DND-41 (cell line): ENCODE measurements around the gene ZNF383.
"Not testable (repeated sequence)": the region's sequence is repeated elsewhere in the genome, so short reads cannot be mapped to it uniquely, and the experiment has no call there.

Experiments used
- ATAC-seq: fragments of 200-7000 bp; cut with Tn5 transposase; 3 replicates; pipeline ENCODE4 v1.9.1; 2021; ENCODE audit warnings: low read depth; ENCODE audit not compliant: insufficient read depth
- DNase-seq: peaks from one replicate; pipeline ENCODE4 v3.0.0-alpha.2; 2020
- H2AFZ ChIP-seq: 2 replicates; pipeline ENCODE4 v1.6.0; 2012; ENCODE audit warnings: low read depth, low read length
- H3K27ac ChIP-seq: 2 replicates; pipeline ENCODE4 v1.5.1; 2012; ENCODE audit warnings: low read length, inconsistent platforms
- H3K27me3 ChIP-seq: fragments of 200-600 bp; sonication (generic); 2 replicates; pipeline ENCODE4 v1.6.0; 2012; ENCODE audit warnings: low read length, mild to moderate bottlenecking, inconsistent platforms; ENCODE audit not compliant: insufficient read depth, poor library complexity
- H3K36me3 ChIP-seq: 2 replicates; pipeline ENCODE4 v1.5.1; 2012; ENCODE audit warnings: low read length, inconsistent platforms; ENCODE audit not compliant: insufficient read depth
- H3K4me1 ChIP-seq: 2 replicates; pipeline ENCODE4 v1.5.1; 2012; ENCODE audit warnings: mild to moderate bottlenecking, low read length; ENCODE audit not compliant: insufficient read depth
- H3K4me2 ChIP-seq: 2 replicates; pipeline ENCODE4 v1.6.0; 2012; ENCODE audit warnings: mild to moderate bottlenecking, moderate library complexity, low read length, inconsistent platforms; ENCODE audit not compliant: insufficient read depth
- H3K4me3 ChIP-seq, 2 experiments: fragments of 200-600 bp in 1 of 2; shearing (Covaris generic) in 1 of 2; 2 replicates each; pipeline ENCODE4 v1.5.1; 2012 to 2016; ENCODE audit warnings: inconsistent platforms in 2 of 2, low read length in 2 of 2, mild to moderate bottlenecking in 2 of 2, low read depth in 1 of 2, moderate library complexity in 1 of 2
- H3K79me2 ChIP-seq: 2 replicates; pipeline ENCODE4 v1.6.0; 2012; ENCODE audit warnings: low read length, inconsistent platforms; ENCODE audit not compliant: insufficient read depth
- H3K9ac ChIP-seq: 2 replicates; pipeline ENCODE4 v1.6.0; 2012; ENCODE audit warnings: low read depth, mild to moderate bottlenecking, inconsistent platforms, low read length, moderate library complexity
- H3K9me3 ChIP-seq: 2 replicates; pipeline ENCODE4 v1.5.1; 2012; ENCODE audit warnings: low read length, moderate library complexity, mild to moderate bottlenecking, inconsistent platforms; ENCODE audit not compliant: insufficient read depth, severe bottlenecking
- H4K20me1 ChIP-seq: 2 replicates; pipeline ENCODE4 v1.6.0; 2012; ENCODE audit warnings: low read length; ENCODE audit not compliant: insufficient read depth
- CTCF ChIP-seq: IDR thresholded peaks from 2 replicates; pipeline ENCODE4 v1.5.1; 2012; ENCODE audit warnings: borderline replicate concordance, low read length, moderate library complexity, mild to moderate bottlenecking; ENCODE audit not compliant: poor library complexity, severe bottlenecking; ENCODE audit errors: extremely low read depth
- EZH2 ChIP-seq: IDR thresholded peaks from 3 replicates; pipeline ENCODE4 v1.6.1; 2012; ENCODE audit warnings: borderline replicate concordance, low read depth, mild to moderate bottlenecking, moderate library complexity, low read length, inconsistent platforms; ENCODE audit not compliant: severe bottlenecking

The ZNF383 gene

DNA sequence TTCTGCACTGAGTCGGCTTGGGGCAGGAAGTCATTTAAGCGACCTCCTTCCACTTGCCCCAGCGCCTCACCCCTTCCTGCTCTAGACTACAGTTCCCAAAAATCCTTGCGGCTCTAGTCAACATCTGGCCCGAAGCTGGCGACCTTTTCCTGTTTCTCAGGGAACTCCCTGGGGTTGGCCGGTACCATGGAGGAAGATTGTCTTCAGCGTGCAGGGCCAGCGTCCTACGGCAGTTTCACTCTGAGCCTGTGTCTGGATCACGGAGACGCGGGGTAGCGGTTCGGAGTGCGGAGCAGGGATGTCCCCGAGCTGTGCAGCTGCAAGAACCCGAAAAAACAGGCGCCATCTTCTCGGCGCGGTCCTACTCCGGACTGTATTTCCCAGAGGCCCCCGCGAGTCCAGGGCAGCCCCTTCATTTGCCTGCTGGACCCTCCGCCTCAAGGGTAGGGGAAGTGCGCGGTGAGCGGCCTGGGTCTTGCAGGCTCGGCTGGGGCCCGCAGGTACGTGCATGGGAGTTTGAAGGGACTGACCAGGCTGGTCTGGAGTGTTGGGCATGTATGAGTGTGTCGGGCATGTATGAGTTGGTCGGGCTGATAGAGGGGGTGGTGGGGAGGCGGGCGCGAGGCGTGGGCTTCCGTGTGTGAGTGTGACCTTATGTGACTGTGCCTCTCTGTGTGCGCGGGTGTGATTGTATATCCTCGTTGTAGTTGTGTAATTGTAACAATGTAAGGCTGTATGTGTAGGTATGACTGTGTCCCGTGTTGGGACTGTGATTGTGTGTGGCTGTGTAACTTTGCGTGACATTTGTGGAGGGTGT, at the start of gene ZNF383:
Gene ZNF383 (plus strand): TSS at position 440 of the 817 bp plus-strand sequence. CDS start 12,240 bp downstream, outside the sequence.
- Histone ChIP-seq H3K79me2 (peaks cover 49% of the 10 kb centered on the region), H2AFZ (peak within 1 kb of the TSS; percentile 97), H3K4me2 (peak within 1 kb of the TSS; percentile 85), H3K4me1 (peaks cover 32% of the 10 kb centered on the region), H3K4me3 (peak within 1 kb of the TSS; percentile 34 to 68), H3K9me3 (no peaks in the 10 kb centered on the region), H3K27me3 (no peaks in the 10 kb centered on the region), H3K27ac (peak within 1 kb of the TSS; percentile 99), H3K36me3 (peaks cover 19% of the 10 kb centered on the region), H4K20me1 (no peaks in the 10 kb centered on the region), H3K9ac (peak within 1 kb of the TSS; percentile 74)
- peak; percentile 92 for DNase-seq
- TF ChIP-seq CTCF (peak; percentile 2), EZH2 (no peak)
- ATAC-seq: peak; percentile 93

DNA sequence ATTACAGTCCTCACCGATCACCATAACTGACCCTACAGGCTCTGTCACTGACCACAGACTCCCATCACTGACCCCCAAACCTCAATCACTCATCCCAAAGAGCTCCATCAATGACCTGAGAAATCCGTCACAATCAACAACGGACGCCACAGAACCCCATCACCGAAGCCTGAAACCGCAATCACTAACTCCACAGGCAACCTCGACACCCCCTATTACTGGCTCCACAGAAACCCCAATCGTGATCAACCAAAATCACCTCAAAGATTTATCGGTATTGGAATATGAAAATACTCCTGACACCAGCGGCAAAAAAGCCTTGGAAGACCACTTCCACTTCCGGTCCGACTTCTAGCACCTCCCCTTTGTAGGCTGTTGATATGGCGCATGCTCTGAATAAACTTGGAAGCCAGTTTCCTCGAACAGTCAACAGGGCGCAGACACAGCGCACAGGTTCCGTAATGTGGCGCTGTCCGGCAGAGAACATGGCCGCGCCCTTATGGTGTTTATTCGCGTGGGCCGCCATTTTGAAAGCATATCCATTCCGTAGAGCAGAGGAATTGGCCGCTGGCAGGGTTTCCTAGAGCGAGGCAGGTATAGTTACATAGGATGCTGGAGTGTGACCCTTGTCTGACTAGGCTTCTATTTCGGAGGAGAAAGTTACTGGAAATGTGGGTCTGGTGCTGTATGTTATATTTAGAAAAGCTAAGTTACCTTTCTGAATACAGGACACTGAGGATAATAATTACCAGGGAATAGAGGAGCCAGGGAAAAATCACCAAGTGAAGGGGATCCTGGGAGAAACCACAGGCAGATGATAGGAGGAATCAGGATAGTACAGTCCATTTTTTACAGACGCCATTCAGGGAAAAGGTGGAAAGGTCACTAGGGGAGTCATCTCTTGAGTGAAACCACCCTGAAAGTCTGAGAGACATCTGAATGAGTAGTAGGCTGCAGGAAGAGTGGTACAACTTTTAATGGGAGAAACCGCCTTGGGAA, 45.3 kb upstream of the ZNF383 start, which contains the start of gene ZNF585A:
Gene ZNF585A (minus strand): TSS at position 328 of the 999 bp plus-strand sequence. CDS start 2,785 bp downstream, outside the sequence.
- DNase-seq: peak; percentile 96
- H3K27ac ChIP-seq: peak within 1 kb of the TSS; percentile 89
- peak within 1 kb of the TSS; percentile 99 for H2AFZ ChIP-seq
- no peaks in the 10 kb centered on the region for H3K27me3 ChIP-seq
- peak within 1 kb of the TSS; percentile 77 for H3K4me2 ChIP-seq
- no peaks in the 10 kb centered on the region for H4K20me1 ChIP-seq
- peaks cover 28% of the 10 kb centered on the region for H3K36me3 ChIP-seq
- TF ChIP-seq EZH2: no peak
- peak; percentile 47 for TF ChIP-seq CTCF
- peak within 1 kb of the TSS; percentile 56 to 88 for H3K4me3 ChIP-seq
- peak within 1 kb of the TSS; percentile 76 for H3K9ac ChIP-seq
- peaks cover 23% of the 10 kb centered on the region for H3K79me2 ChIP-seq
- peaks cover 20% of the 10 kb centered on the region for H3K4me1 ChIP-seq
- H3K9me3 ChIP-seq: peaks cover 4% of the 10 kb centered on the region
- ATAC-seq: peak; percentile 99

- H3K9ac ChIP-seq, ATAC-seq, H2AFZ ChIP-seq, H3K79me2 ChIP-seq, H3K27ac ChIP-seq, DNase-seq, H4K20me1 ChIP-seq, H3K4me2 ChIP-seq, H3K4me3 ChIP-seq, H3K4me1 ChIP-seq, H3K27me3 ChIP-seq: not testable (repeated sequence)
- Histone ChIP-seq H3K9me3 (peaks cover 45% of the 10 kb centered on the region), H3K36me3 (peaks cover 55% of the 10 kb centered on the region)
Measured at GRCh38 chr19:37186071-37186470, 31.9 kb upstream of the ZNF383 start.

DNA sequence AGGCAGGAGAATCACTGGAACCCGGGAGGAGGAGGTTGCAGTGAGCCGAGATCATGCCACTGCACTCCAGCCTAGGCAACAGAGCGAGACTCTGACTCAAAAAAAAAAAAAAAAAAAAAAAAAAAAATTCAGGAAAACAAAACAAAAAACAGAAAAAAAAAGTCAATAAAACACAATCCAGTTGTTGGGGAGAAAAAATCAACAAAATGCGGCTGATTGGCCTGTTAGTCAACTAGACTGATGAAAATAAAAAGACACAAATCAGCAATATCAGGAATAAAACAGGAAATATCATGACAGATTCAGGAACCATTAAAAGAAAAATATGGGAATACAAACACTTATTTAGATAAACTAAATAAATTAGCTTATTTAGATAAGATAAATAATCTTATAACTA, 22.8 kb upstream of the ZNF383 start:
- not testable (repeated sequence) for H2AFZ ChIP-seq

GRCh38 chr19:37197115-37197514, 20.9 kb upstream of the ZNF383 start:
- not testable (repeated sequence) for DNase-seq, H2AFZ ChIP-seq, H3K9me3 ChIP-seq, H3K27me3 ChIP-seq, H3K27ac ChIP-seq, H4K20me1 ChIP-seq, H3K4me1 ChIP-seq, H3K79me2 ChIP-seq, H3K4me3 ChIP-seq, H3K4me2 ChIP-seq, H3K9ac ChIP-seq, ATAC-seq
- H3K36me3 ChIP-seq: peaks cover 32% of the 10 kb centered on the region

More for the DNA sequence above, 22.8 kb upstream of the ZNF383 start:
- H3K9ac ChIP-seq, H3K4me2 ChIP-seq, ATAC-seq, H3K27me3 ChIP-seq, H3K9me3 ChIP-seq, H3K27ac ChIP-seq, DNase-seq, H4K20me1 ChIP-seq, H3K4me1 ChIP-seq, H3K79me2 ChIP-seq, H3K4me3 ChIP-seq: not testable (repeated sequence)
- peaks cover 40% of the 10 kb centered on the region for H3K36me3 ChIP-seq
